ENCODE measurements around the gene FGF7.
"Not testable (repeated sequence)": the region's sequence is repeated elsewhere in the genome, so short reads cannot be mapped to it uniquely, and the experiment has no call there.

- not testable (repeated sequence) for TF ChIP-seq CTCF (IDR thresholded peaks at IDR 0.05); SMAD4 (CRISPR knock-in tag; IDR thresholded peaks at IDR 0.05); CDX4 (CRISPR knock-in tag; IDR thresholded peaks at IDR 0.05; ENCODE audit: borderline replicate concordance); ESRRA (CRISPR knock-in tag; IDR thresholded peaks at IDR 0.05; ENCODE audit: borderline replicate concordance)
These were observed 20.3 kb upstream of the FGF7 start for GRCh38 chr15:49402515-49403296.

All from WTC11 (cell line).